Right atrium auricular region (tissue), 2 donors: ENCODE measurements around the gene BBX. TPM values are rescaled to one million over a fixed set of nuclear protein-coding genes. Genes with fewer than 3 reads are reported as not detected.

Experiments
- DNase-seq: peaks from one replicate; pipeline ENCODE4 v3.0.0-alpha.2; 2019; ENCODE audit warnings: low spot score
- H3K27ac ChIP-seq, 2 donors: fragments of 200-600 bp; sonication (generic); 1 replicate in 1 of 2; 2 replicates in 1 of 2; pipeline ENCODE4 v1.5.1; 2016 to 2019
- H3K27me3 ChIP-seq, 2 donors: fragments of 200-600 bp; sonication (generic); one replicate each; pipeline versions ENCODE4 v1.5.1 to v1.6.0; 2017 to 2019
- H3K36me3 ChIP-seq: fragments of 200-600 bp; sonication (generic); one replicate; pipeline ENCODE4 v1.5.1; 2016
- H3K4me1 ChIP-seq, 2 donors: fragments of 200-600 bp; sonication (generic); one replicate each; pipeline versions ENCODE4 v1.5.1 to v1.6.0; 2017 to 2019
- H3K4me3 ChIP-seq, 2 donors: fragments of 200-600 bp; sonication (generic); 1 replicate in 1 of 2; 2 replicates in 1 of 2; pipeline ENCODE4 v1.5.1; 2017 to 2019; ENCODE audit warnings: mild to moderate bottlenecking in 1 of 2, moderate library complexity in 1 of 2
- H3K9me3 ChIP-seq, 2 donors: fragments of 200-600 bp; sonication (generic); one replicate each; pipeline ENCODE4 v1.5.1; 2019
- CTCF ChIP-seq, 2 donors: fragments of 200-600 bp; sonication (generic); IDR thresholded peaks; one replicate each; pipeline ENCODE4 v1.5.1; 2019; ENCODE audit warnings: antibody characterized with exemption in 2 of 2
- total RNA-seq, 2 donors: library from RNA; depleted of rRNA; stranded (reverse); fragments of >200 nt; gene quantifications; one replicate each; pipeline ENCODE4 v1.1.0, GENCODE V29; 2016

BBX gene
- total RNA-seq, 2 donors from 2014 or later, result 33.8 to 57.2 TPM

DNA sequence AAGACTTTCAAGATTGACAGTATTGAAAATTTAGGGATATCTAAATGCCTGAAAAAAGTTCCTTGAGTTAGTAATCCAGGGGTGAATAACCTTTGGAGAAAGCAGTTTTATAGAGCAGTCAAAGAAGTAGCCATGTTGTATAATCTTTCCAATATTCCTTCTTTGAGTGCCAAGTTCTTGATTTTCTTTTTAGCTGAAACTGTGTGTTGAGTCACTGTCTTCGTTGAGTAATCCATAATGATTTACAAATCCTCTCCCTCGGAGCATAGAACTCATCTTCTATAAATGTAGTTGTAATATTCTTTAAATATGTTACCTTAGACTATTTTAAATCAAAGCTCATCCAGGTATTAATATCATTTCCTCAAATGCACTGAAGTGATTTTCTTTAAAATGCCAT, 135.2 kb downstream of the BBX start:
- TF ChIP-seq CTCF (IDR thresholded peaks at IDR 0.05), result no peak
- Histone ChIP-seq H3K36me3 (no peaks in the 10 kb centered on the region), H3K27ac (no peak overlapping the region), H3K4me3 (no peak overlapping the region), H3K9me3 (no peaks in the 10 kb centered on the region), H3K4me1 (peaks cover 0 to 20% of the 10 kb centered on the region in 2 donors), H3K27me3 (no peaks in the 10 kb centered on the region)
- no peak for DNase-seq

GRCh38 chr3:107660306-107660976, 137.7 kb downstream of the BBX start:
- H3K27me3 ChIP-seq, result no peaks in the 10 kb centered on the region
- H3K27ac ChIP-seq, result no peak overlapping the region
- H3K4me3 ChIP-seq, result no peak overlapping the region
- TF ChIP-seq CTCF (IDR thresholded peaks at IDR 0.05), result peak; percentile 36 to 70
- no peaks in the 10 kb centered on the region for H3K9me3 ChIP-seq
- H3K4me1 ChIP-seq, result peaks cover 0 to 24% of the 10 kb centered on the region in 2 donors
- DNase-seq, result no peak
- H3K36me3 ChIP-seq, result no peaks in the 10 kb centered on the region

GRCh38 chr3:107661447-107662123, 138.8 kb downstream of the BBX start:
- no peak for DNase-seq
- peaks cover 0 to 24% of the 10 kb centered on the region in 2 donors for H3K4me1 ChIP-seq
- H3K27ac ChIP-seq, result peak overlapping the region; percentile 14 to 41
- no peak overlapping the region for H3K4me3 ChIP-seq
- no peaks in the 10 kb centered on the region for H3K9me3 ChIP-seq
- TF ChIP-seq CTCF (IDR thresholded peaks at IDR 0.05), result no peak
- H3K36me3 ChIP-seq, result no peaks in the 10 kb centered on the region
- no peaks in the 10 kb centered on the region for H3K27me3 ChIP-seq

DNA sequence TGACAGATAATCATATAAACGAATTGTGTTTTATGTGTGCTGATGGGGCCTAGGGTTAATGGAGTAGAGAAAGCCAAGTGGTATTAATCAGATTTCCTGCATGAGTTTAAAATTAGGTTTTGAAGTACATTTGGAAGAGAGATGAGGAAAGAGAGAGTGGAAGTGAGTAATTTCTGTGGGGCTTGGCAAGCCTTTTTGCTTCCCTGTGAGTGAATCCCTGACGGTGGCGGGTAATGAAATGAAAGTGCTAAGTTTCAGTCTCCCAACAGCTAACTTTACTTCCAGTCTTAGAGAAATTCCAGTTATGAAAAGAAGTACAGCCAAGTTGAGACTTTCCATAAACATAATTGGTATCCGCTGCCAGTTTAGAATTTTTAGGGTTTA, 139.4 kb downstream of the BBX start:
- H3K4me3 ChIP-seq, result peak overlapping the region in 1 of 2 donors; percentile 16
- DNase-seq, result no peak
- no peaks in the 10 kb centered on the region for H3K27me3 ChIP-seq
- no peak for TF ChIP-seq CTCF (IDR thresholded peaks at IDR 0.05)
- H3K4me1 ChIP-seq, result peaks cover 0 to 24% of the 10 kb centered on the region in 2 donors
- peak overlapping the region; percentile 14 to 41 for H3K27ac ChIP-seq
- no peaks in the 10 kb centered on the region for H3K9me3 ChIP-seq
- no peaks in the 10 kb centered on the region for H3K36me3 ChIP-seq

- TF ChIP-seq CTCF (IDR thresholded peaks at IDR 0.05), result no peak
- H3K9me3 ChIP-seq, result no peaks in the 10 kb centered on the region
- H3K27ac ChIP-seq, result peak overlapping the region; percentile 14 to 41
- H3K36me3 ChIP-seq, result no peaks in the 10 kb centered on the region
- H3K4me1 ChIP-seq, result peaks cover 0 to 24% of the 10 kb centered on the region in 2 donors
- no peaks in the 10 kb centered on the region for H3K27me3 ChIP-seq
- no peak for DNase-seq
- peak overlapping the region in 1 of 2 donors; percentile 16 for H3K4me3 ChIP-seq
These were observed 139.8 kb downstream of the BBX start for GRCh38 chr3:107662586-107662985.
